CD4-positive, alpha-beta T cell (primary cell): ENCODE data around the gene RAP1GAP2. TPM values are rescaled to one million over a fixed set of nuclear protein-coding genes. Genes with fewer than 3 reads are reported as not detected.

Source experiments
- ATAC-seq: fragments of 200-7000 bp; cut with Tn5 transposase; one replicate; pipeline ENCODE4 v1.10.0; 2022; ENCODE audit warnings: mild to moderate bottlenecking; ENCODE audit not compliant: poor library complexity
- CTCF ChIA-PET: fragments of 350-600 bp; sonication (Branson Sonifier 250); formaldehyde crosslinking; loops from one replicate; lab custom pipeline; 2021; ENCODE audit warnings: antibody characterized with exemption, inconsistent platforms; lab: Charles Lee
- POLR2A ChIA-PET: fragments of 350-600 bp; sonication (Branson Sonifier 250); formaldehyde crosslinking; loops from one replicate; lab custom pipeline; 2021; ENCODE audit warnings: antibody characterized with exemption, inconsistent platforms; lab: Charles Lee
- DNase-seq, 14 experiments: peaks; one replicate each; pipeline ENCODE4 v3.0.0-alpha.2; 2013 to 2020; ENCODE audit warnings: mixed read lengths in 2 of 14
- H3K27ac ChIP-seq, 2 donors: one replicate each; pipeline versions ENCODE4 v1.5.1 to v1.7.0; 2013; ENCODE audit warnings: low read length in 2 of 2, low read depth in 1 of 2, mild to moderate bottlenecking in 1 of 2
- H3K27me3 ChIP-seq, 2 experiments: 1 replicate in 1 of 2; 2 replicates in 1 of 2; pipeline versions ENCODE4 v1.6.1 to v1.7.0; 2013; ENCODE audit warnings: low read length in 2 of 2, control low read depth in 1 of 2, mild to moderate bottlenecking in 1 of 2, moderate library complexity in 1 of 2; ENCODE audit not compliant: insufficient read depth in 2 of 2, control insufficient read depth in 1 of 2
- H3K36me3 ChIP-seq: one replicate; pipeline ENCODE4 v1.6.1; 2013; ENCODE audit warnings: low read length, control low read depth; ENCODE audit not compliant: insufficient read depth
- H3K4me1 ChIP-seq: one replicate; pipeline ENCODE4 v1.6.1; 2013; ENCODE audit warnings: low read length, control low read depth; ENCODE audit not compliant: insufficient read depth
- H3K4me3 ChIP-seq: one replicate; pipeline ENCODE4 v1.5.1; 2013; ENCODE audit warnings: mild to moderate bottlenecking, low read length, moderate library complexity
- H3K9me3 ChIP-seq, 2 experiments: 1 replicate in 1 of 2; 2 replicates in 1 of 2; pipeline versions ENCODE4 v1.6.1 to v1.7.0; 2013; ENCODE audit warnings: low read length in 2 of 2, mild to moderate bottlenecking in 2 of 2, control low read depth in 1 of 2, moderate library complexity in 1 of 2; ENCODE audit not compliant: control insufficient read depth in 1 of 2, insufficient read depth in 1 of 2
- H3K27ac Mint-ChIP-seq: one replicate; pipeline ENCODE4 v1.8.0; 2020; ENCODE audit warnings: mixed read lengths
- H3K27me3 Mint-ChIP-seq: one replicate; pipeline ENCODE4 v1.8.0; 2021; ENCODE audit warnings: mixed read lengths
- H3K36me3 Mint-ChIP-seq: one replicate; pipeline ENCODE4 v1.8.0; 2021; ENCODE audit warnings: low read depth, mixed read lengths
- H3K4me1 Mint-ChIP-seq: one replicate; pipeline ENCODE4 v1.8.0; 2021; ENCODE audit warnings: low read depth, mixed read lengths
- H3K4me3 Mint-ChIP-seq: one replicate; pipeline ENCODE4 v1.8.0; 2020; ENCODE audit warnings: mild to moderate bottlenecking, mixed read lengths
- H3K9me3 Mint-ChIP-seq: one replicate; pipeline ENCODE4 v1.8.0; 2020; ENCODE audit warnings: mixed read lengths
- CTCF ChIP-seq: fragments of 200-600 bp; IDR thresholded peaks from one replicate; pipeline ENCODE4 v1.8.0; 2022; ENCODE audit warnings: antibody characterized with exemption, mild to moderate bottlenecking
- intact Hi-C, 2 experiments: fragments of 100-400 bp; cut with DNase I in 1 of 2; cut with micrococcal nuclease in 1 of 2; formaldehyde crosslinking; loops; one replicate each; pipeline versions ENCODE4 v1.15.1 to v1.9.0; 2023 to 2025; cut with DNase I, micrococcal nuclease
- total RNA-seq, 174 experiments: library from RNA in 2 of 174; stranded (reverse) in 2 of 174; gene quantifications; one replicate each; pipeline ENCODE4 v1.2.3 and lab custom pipeline; 2021 to 2026

RAP1GAP2 gene
- total RNA-seq, 2 experiments from 2014 or later: 46.3 to 49.7 TPM

- H3K4me1 Mint-ChIP-seq: peaks cover 16% of the 10 kb centered on the region
- no peak for ATAC-seq
- CTCF ChIA-PET: interaction anchor here (0.7 kb wide), 1 partner anchor 9 kb away, joined by 3 read pairs; no protein-coding TSS in a partner anchor
Measured at GRCh38 chr17:2881295-2881694, 85.1 kb downstream of the RAP1GAP2 start.

GRCh38 chr17:2883544-2884213 is 87.4 kb downstream of the RAP1GAP2 start:
- Histone ChIP-seq H3K27me3 (no peaks in the 10 kb centered on the region), H3K27ac (no peak overlapping the region), H3K4me1 (peaks cover 12% of the 10 kb centered on the region), H3K36me3 (peaks cover 4% of the 10 kb centered on the region), H3K9me3 (peaks cover 0 to under 1% of the 10 kb centered on the region in 2 experiments), H3K4me3 (no peak overlapping the region)
- Mint-ChIP-seq H3K4me1 (peaks cover 10% of the 10 kb centered on the region), H3K27ac (no peak overlapping the region), H3K27me3 (no peaks in the 10 kb centered on the region), H3K9me3 (no peaks in the 10 kb centered on the region), H3K36me3 (no peaks in the 10 kb centered on the region), H3K4me3 (no peak overlapping the region)
- POLR2A ChIA-PET: no interaction called here
- CTCF ChIA-PET: no interaction called here
- ATAC-seq (no peak), DNase-seq (no peak)
- no peak for TF ChIP-seq CTCF
- intact Hi-C loops: no loop called here

More at GRCh38 chr17:2881295-2881694, 85.1 kb downstream of the RAP1GAP2 start:
- H3K27me3 ChIP-seq: no peaks in the 10 kb centered on the region
- H3K4me1 ChIP-seq: peaks cover 14% of the 10 kb centered on the region
- H3K27me3 Mint-ChIP-seq: no peaks in the 10 kb centered on the region
- H3K9me3 ChIP-seq: peaks cover 0 to 6% of the 10 kb centered on the region in 2 experiments
- H3K27ac ChIP-seq: no peak overlapping the region
- TF ChIP-seq CTCF: no peak
- H3K27ac Mint-ChIP-seq: no peak overlapping the region
- H3K4me3 Mint-ChIP-seq: no peak overlapping the region
- no peak overlapping the region for H3K4me3 ChIP-seq
- no peaks in the 10 kb centered on the region for H3K9me3 Mint-ChIP-seq
- H3K36me3 Mint-ChIP-seq: no peaks in the 10 kb centered on the region
- DNase-seq: no peak
- POLR2A ChIA-PET: no interaction called here
- H3K36me3 ChIP-seq: peaks cover 6% of the 10 kb centered on the region
- intact Hi-C loops: no loop called here

GRCh38 chr17:2885733-2886132 is 89.5 kb downstream of the RAP1GAP2 start:
- Mint-ChIP-seq H3K9me3 (no peaks in the 10 kb centered on the region), H3K4me1 (no peaks in the 10 kb centered on the region), H3K27me3 (no peaks in the 10 kb centered on the region), H3K36me3 (no peaks in the 10 kb centered on the region), H3K27ac (no peak overlapping the region), H3K4me3 (no peak overlapping the region)
- no peak for TF ChIP-seq CTCF
- Histone ChIP-seq H3K27me3 (no peaks in the 10 kb centered on the region), H3K27ac (no peak overlapping the region), H3K9me3 (no peaks in the 10 kb centered on the region), H3K4me1 (peaks cover 4% of the 10 kb centered on the region), H3K4me3 (no peak overlapping the region), H3K36me3 (peaks cover 11% of the 10 kb centered on the region)
- CTCF ChIA-PET: no interaction called here
- intact Hi-C loops: no loop called here
- no peak for ATAC-seq
- DNase-seq: no peak
- POLR2A ChIA-PET: interaction anchor here (1.3 kb wide), 1 partner anchor 71 kb away, joined by 4 read pairs; no protein-coding TSS in a partner anchor
